CD4-positive, alpha-beta T cell treated with Interleukin-12 subunit alpha and Interleukin-12 subunit beta, for 1 hour (primary cell): ENCODE data around the gene ITCH.
"Not testable (repeated sequence)": the region's sequence is repeated elsewhere in the genome, so short reads cannot be mapped to it uniquely, and the experiment has no call there.

Source experiments
- DNase-seq: peaks from one replicate; pipeline ENCODE4 v3.0.0-alpha.2; 2020

The ITCH gene

DNA sequence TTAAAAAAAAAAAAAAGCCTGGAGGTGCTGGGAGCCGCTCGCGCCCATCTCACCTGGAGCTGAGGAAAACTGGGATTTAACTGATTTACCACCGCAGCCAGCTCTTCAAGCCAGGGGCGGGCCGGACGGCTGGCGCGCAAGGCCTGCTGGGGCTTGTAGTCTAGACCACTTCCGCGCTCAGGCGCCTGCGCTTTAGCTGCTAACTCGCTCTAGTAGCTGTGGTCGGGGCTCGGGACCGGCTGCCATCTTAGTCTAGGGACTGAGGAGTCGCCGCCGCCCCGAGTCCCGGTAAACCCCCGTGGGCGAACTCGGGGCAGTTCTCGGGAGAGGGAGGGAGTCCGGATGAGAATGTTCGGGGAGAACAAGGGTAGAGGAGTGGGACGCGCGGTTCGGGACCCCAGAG, at the start of gene ITCH:
Gene ITCH, plus strand, starts transcription at position 212 of the 403 bp plus-strand sequence. CDS start 30,539 bp downstream, outside the sequence.
- peak; percentile 92 for DNase-seq

GRCh38 chr20:34315236-34315635, 47.8 kb upstream of the ITCH start:
- no peak for DNase-seq

DNA sequence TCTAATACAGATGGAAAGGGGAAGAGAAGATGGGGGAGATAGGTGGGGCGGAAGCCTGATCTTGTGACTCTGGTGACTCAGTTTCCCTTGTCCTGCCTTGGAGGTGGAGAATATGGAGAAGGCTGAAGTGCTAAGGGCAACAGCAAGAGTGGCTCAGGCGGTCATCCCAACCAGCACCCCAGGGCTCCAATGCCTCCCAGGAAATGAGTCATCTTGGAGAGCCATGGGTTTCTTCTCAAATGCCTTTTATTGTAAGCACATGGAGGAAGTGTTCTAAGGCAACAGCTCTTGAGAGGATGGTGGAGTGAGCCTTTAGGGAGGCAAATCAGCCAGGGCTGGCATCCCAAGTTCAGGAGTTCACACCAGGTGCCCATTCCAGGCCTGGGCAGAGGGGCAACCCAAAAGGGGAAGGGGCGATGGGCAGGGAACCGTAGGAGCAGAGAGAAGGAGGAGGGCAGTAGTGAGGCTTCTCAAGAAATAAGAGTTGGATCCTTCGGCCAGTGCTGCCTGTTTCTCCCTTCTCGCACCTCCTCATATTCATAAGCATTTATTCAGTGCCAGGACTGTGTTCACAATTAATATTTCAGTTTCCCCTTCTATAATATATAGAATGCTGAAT, 46.8 kb upstream of the ITCH start:
- DNase-seq: no peak

- no peak for DNase-seq
These were observed 44.2 kb upstream of the ITCH start for GRCh38 chr20:34318609-34319443.

GRCh38 chr20:34320861-34321260, 42.2 kb upstream of the ITCH start:
- no peak for DNase-seq

DNA sequence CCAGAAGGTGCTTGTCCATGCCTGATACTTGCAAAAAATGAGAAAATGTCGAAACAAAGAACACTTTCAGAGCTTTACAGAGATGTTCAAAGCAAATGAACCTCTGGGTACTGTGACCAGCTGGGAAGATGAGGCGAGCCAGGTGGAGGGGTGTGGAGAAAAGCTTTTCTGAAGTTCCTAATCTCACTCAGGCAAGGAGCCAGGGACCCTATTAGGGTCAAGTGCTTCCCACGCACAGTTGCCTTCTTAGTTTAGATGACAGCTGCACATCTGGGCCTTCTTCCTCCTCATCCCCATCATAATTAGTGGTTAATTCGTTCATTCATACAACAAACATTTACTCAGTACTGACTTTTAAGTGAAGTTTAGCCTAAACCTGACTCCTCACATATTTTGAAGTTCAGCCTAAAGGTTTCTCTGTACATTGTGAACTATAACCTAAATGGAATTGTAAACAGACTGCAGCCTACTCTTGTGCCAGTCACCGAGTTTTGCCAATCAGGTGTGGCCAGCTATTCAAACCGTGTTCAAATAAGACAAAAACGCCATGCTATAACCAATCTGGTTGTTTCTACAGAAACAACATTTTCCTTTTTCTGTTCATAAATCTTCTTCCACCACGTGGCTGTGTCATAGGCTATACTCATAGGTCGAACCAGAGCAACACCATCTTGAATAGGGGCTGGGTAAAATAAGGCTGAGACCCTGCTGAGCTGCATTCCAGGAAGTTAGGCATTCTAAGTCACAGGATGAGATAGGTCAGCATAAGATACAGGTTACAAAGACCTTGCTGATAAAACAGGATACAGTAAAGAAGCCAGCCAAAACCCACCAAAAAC, 40.6 kb upstream of the ITCH start:
- DNase-seq: no peak

GRCh38 chr20:34324541-34324940, 38.5 kb upstream of the ITCH start:
- no peak for DNase-seq

DNA sequence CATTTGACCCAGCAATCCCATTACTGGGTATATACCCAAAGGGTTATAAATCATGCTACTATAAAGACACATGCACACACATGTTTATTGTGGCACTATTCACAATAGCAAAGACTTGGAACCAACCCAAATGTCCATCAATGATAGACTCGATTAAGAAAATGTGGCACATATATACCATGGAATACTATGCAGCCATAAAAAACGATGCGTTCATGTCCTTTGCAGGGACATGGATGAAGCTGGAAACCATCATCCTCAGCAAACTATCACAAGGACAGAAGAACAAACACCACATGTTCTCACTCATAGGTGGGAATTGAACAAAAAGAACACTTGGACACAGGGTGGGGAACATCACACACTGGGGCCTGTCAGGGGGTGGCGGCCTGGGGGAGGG, 34.9 kb upstream of the ITCH start:
- DNase-seq: not testable (repeated sequence)

- no peak for DNase-seq
These were observed 34.0 kb upstream of the ITCH start for GRCh38 chr20:34328928-34329677.

DNA sequence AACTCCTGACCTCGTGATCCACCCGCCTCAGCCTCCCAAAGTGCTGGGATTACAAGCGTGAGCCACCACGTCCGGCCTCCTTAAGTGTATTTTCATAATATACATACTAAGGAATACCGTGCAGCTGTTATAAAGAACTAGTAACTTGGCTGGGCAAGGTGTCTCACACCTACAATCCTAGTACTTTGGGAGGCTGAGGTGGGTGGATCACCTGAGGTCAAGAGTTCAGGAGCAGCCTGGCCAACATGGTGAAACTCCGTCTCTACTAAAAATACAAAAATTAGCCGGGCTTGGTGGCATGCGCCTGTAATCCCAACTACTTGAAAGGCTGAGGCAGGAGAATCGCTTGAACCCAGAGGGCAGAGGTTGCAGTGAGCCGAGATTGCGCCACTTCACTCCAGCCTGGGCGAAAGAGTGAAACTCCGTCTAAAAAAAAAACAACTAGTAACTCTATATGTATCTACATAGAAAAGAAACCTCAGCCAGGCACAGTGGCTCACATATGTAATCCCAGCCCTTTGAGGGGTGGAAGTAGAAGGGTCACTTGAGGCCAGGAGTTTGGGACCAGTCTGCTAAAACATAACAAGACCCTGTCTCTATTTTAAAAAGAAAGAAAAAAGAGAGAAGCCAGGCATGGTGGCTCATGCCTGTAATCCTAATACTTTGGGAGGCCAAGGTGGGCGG, 32.1 kb upstream of the ITCH start:
- DNase-seq: not testable (repeated sequence)

GRCh38 chr20:34331838-34332237, 31.2 kb upstream of the ITCH start:
- DNase-seq: no peak

DNA sequence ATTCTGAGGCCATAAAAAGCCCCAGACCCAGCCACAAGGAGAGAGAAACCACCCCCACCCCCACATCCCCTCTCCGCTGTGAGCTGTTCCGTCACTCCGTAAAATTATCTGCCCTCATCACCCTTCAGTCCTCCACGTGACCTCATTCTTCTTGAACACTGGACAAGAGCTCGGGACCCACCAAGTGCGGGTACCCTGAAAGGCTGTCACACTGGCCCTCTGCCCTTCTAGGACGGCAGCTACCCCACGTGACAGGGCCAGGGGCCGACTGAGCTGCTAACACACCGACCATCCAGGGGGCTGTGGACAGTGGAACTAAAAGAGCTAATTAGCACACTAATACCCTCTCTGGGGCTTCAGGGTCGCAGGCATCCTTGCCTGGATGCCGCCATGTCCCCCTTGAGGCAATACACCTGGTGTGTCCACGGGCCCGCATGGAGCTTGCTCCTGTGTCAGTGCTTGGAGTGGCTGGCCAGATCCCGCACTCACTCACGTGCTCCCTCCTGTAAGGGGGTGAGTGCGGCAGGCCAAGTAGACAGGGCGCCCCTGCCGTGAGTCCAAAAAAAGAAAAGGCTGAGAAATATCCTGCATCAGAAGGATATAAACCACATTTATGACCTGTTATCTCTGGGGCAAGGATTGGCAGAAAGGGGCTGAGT, 30.7 kb upstream of the ITCH start:
- DNase-seq: no peak

DNA sequence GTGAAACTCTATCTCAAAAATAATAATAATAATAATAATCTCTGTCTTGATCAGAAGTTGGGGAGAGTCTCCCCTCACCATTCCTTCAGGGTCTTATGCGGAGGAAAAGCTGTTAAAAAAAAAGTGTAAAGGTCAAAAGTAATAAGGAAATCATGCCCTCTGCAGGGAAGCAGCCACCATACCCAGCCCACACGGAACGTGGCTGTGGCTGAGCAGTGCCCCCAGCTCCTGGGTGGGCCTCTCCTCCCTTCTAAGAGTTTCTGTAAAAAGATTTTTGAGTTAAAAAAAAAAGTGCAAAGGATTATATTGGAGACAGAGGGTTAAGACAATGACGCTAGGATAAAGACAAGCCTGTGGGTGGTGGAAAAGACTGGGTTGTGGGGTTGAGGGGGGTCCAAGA, 29.3 kb upstream of the ITCH start:
- DNase-seq: no peak

DNA sequence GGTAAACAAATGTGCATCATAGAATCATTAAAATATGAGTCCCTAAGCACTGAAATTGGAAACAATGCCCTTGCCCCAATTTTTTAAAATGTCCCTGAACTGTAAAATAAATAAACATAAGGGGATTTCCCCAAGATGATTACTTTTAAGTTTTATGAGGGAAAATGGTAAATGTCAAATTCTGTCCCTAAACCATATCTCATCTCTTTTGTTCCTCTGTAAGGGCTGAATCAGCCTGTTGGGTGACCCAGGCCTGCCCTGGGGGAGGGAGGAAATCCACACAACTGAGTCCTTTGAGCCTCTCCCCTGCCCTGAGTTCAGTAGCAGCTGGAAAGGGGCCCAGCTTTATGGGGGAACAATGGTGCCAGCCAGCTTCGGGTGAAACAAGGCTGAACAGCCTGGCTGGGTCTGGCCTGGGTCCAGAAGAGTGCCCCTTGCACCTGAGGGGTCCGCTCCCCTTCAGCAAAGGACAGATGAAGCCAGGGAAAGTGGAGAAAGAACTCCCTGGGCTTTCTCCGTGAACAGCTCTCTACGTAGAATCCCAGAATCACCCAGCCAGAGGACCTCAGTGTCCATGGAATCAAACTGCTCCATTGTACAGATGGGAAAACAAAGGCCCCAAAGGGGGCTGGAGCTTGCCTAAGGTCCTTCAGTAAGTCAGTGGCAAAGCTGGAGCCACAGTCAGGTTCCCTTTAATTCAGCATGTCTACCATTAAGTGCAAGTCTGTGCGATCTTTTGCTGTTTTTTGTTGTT, 28.2 kb upstream of the ITCH start:
- no peak for DNase-seq

- DNase-seq: no peak
These were observed 25.5 kb upstream of the ITCH start for GRCh38 chr20:34337544-34337943.

DNA sequence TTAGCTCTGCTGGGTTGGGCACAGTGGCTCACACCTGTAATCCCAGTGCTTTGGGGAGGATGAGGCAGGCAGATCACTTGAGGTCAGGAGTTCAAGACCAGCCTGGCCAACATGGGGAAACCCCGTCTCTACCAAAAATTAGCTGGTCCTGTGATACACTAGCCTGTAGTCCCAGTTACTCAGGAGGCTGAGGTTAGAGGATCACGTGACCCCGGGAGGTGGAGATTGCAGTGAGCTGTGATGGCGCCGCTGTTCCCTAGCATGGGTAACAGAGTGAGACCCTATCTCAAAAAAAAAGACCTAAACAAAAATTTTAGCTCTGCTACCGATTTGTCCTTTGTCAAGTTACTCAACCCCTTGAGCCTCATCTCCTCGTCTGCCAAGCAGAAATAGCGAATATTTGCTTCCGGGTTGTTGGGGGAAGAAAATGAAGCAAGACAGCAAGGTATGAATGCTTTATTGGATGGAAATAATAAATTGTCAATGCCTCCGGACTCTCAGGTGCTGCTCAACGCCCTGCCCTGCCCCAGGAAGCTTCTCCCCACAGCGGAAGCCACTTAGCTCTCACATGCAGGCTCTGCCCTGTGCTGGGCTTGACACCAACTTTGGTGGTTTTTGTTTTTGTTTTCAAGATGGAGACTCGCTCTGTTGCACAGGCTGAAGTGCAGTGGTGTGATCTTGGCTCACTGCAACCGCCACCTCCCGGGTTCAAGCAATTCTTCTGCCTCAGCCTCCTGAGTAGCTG, 24.9 kb upstream of the ITCH start:
- no peak for DNase-seq

GRCh38 chr20:34340726-34341125, 22.3 kb upstream of the ITCH start:
- not testable (repeated sequence) for DNase-seq

DNA sequence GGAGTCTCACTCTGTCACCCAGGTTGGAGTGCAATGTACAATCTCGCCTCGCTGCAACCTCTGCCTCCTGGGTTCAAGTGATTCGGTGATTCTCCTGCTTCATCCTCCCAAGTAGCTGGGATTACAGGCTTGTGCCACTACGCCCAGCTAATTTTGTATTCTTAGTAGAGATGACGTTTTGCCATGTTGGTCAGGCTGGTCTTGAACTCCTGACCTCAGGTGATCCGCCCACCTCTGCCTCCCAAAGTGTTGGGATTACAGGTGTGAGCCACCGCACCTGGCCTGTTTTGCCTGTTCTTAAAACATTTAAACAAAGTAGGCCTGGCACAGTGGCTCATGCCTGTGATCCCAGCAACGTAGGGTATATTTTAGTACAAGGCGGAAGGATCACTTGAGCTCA, 21.9 kb upstream of the ITCH start:
- not testable (repeated sequence) for DNase-seq

DNA sequence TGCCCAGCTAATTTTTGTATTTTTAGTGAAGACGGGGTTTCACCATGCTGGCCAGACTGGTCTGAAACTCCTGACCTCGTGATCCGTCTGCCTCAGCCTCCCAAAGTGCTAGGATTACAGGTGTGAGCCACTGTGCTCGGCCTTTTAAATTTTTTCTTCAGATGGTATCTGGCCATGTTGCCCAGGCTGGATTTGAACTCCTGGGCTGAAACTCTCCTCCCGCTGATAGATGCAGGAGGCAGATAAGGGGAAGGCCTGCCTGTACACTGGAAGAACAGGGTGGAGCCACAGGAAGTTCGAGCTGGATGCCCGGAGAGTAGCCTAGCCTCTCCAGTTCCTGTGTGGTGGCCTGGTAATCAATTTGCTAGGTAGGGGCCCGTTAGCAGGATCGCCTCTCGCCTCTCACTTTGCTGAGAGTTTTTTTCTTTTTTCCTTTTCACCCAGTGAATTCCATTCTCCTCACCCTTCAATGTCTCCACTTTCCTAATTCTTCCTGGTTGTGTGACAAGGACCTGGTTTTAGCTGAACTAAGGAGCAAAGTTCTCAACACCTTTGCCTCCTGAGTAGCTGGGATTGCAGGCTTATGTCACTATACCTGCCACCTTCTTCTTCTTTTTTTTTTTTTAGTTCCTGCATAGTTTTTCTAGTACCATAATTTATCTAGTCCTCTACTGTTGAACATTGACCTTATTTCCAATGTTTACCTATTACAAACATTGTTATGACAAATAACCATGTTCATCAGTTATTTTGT, 19.4 kb upstream of the ITCH start:
- no peak for DNase-seq
